ENCODE measurements around the gene GYG2.

GYG2 gene

GRCh38 chrX:2819345-2820135 lies 9.2 kb upstream of the GYG2 start:
- DNase-seq: no peak

- DNase-seq: no peak
These were observed 8.5 kb upstream of the GYG2 start for GRCh38 chrX:2820136-2820771.

- no peak for DNase-seq
These were observed 4.8 kb upstream of the GYG2 start for GRCh38 chrX:2823795-2824386.

GRCh38 chrX:2824886-2825285 lies 3.8 kb upstream of the GYG2 start:
- no peak for DNase-seq

- no peak for DNase-seq
These were observed 255 bp downstream of the GYG2 start for GRCh38 chrX:2828959-2829411.

GRCh38 chrX:2829469-2830246 lies 928 bp downstream of the GYG2 start:
- no peak for DNase-seq

- DNase-seq: no peak
These were observed 2.9 kb downstream of the GYG2 start for GRCh38 chrX:2831471-2832228.

- no peak for DNase-seq
These were observed 9.2 kb downstream of the GYG2 start for GRCh38 chrX:2837961-2838360.

- no peak for DNase-seq
These were observed 12.2 kb downstream of the GYG2 start for GRCh38 chrX:2840961-2841360.

- no peak for DNase-seq
These were observed 12.8 kb downstream of the GYG2 start for GRCh38 chrX:2841537-2841936.

GRCh38 chrX:2846992-2847391 lies 18.3 kb downstream of the GYG2 start:
- DNase-seq: no peak

- no peak for DNase-seq
These were observed 20.2 kb downstream of the GYG2 start for GRCh38 chrX:2848871-2849301.

- no peak for DNase-seq
These were observed 26.2 kb downstream of the GYG2 start for GRCh38 chrX:2854918-2855317.

GRCh38 chrX:2855761-2856160 lies 27.0 kb downstream of the GYG2 start:
- no peak for DNase-seq

- no peak for DNase-seq
These were observed 28.8 kb downstream of the GYG2 start for GRCh38 chrX:2857566-2857965.

- DNase-seq: no peak
These were observed 30.6 kb downstream of the GYG2 start for GRCh38 chrX:2859197-2859797.

GRCh38 chrX:2862404-2862803 lies 33.7 kb downstream of the GYG2 start:
- no peak for DNase-seq

GRCh38 chrX:2863646-2864045 lies 34.9 kb downstream of the GYG2 start:
- DNase-seq: no peak

GRCh38 chrX:2867206-2867605 lies 38.5 kb downstream of the GYG2 start:
- no peak for DNase-seq

- no peak for DNase-seq
These were observed 41.9 kb downstream of the GYG2 start for GRCh38 chrX:2870650-2871049.

GRCh38 chrX:2871831-2872230 lies 43.1 kb downstream of the GYG2 start:
- no peak for DNase-seq

- DNase-seq: no peak
These were observed 44.0 kb downstream of the GYG2 start for GRCh38 chrX:2872671-2873277.
